AG09309 (cell line): ENCODE data around the gene MS4A15.

Experiments used
- DNase-seq: peaks from one replicate; pipeline ENCODE4 v3.0.0-alpha.2; 2010; ENCODE audit warnings: low read depth
- H3K4me3 ChIP-seq: 2 replicates; pipeline ENCODE4 v1.5.1; 2011; ENCODE audit warnings: mild to moderate bottlenecking, low read depth, low read length, moderate library complexity; ENCODE audit not compliant: control insufficient read depth
- TF ChIP-seq, protein P1 (sequence below): IDR thresholded peaks from 2 replicates; pipeline ENCODE4 v1.5.1; 2011; ENCODE audit warnings: mild to moderate bottlenecking, low read depth, low read length, inconsistent platforms; ENCODE audit not compliant: insufficient read depth, control insufficient read depth; ENCODE audit errors: missing control alignments

Gene MS4A15

DNA sequence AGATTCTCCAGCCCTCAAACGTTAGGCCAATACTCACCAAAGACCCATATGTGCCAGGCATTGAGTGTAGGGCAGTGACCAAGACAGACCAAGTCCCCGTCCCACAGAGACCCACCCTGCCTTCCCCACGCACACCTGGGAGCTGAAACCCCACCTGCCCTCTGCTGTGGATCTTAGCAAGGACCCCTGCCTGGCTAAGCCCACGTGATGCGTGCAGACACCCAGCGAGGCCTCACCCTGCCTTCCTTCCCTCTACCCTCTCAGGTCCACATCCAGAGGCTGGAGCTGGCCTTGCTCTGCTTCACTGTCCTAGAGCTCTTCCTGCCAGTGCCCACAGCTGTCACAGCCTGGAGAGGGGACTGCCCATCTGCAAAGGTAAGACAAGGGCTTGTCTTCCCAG, 38.6 kb downstream of the MS4A15 start:
- DNase-seq = no peak
- no peak overlapping the region for H3K4me3 ChIP-seq
- TF ChIP-seq, protein P1, sequence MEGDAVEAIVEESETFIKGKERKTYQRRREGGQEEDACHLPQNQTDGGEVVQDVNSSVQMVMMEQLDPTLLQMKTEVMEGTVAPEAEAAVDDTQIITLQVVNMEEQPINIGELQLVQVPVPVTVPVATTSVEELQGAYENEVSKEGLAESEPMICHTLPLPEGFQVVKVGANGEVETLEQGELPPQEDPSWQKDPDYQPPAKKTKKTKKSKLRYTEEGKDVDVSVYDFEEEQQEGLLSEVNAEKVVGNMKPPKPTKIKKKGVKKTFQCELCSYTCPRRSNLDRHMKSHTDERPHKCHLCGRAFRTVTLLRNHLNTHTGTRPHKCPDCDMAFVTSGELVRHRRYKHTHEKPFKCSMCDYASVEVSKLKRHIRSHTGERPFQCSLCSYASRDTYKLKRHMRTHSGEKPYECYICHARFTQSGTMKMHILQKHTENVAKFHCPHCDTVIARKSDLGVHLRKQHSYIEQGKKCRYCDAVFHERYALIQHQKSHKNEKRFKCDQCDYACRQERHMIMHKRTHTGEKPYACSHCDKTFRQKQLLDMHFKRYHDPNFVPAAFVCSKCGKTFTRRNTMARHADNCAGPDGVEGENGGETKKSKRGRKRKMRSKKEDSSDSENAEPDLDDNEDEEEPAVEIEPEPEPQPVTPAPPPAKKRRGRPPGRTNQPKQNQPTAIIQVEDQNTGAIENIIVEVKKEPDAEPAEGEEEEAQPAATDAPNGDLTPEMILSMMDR = no peak

DNA sequence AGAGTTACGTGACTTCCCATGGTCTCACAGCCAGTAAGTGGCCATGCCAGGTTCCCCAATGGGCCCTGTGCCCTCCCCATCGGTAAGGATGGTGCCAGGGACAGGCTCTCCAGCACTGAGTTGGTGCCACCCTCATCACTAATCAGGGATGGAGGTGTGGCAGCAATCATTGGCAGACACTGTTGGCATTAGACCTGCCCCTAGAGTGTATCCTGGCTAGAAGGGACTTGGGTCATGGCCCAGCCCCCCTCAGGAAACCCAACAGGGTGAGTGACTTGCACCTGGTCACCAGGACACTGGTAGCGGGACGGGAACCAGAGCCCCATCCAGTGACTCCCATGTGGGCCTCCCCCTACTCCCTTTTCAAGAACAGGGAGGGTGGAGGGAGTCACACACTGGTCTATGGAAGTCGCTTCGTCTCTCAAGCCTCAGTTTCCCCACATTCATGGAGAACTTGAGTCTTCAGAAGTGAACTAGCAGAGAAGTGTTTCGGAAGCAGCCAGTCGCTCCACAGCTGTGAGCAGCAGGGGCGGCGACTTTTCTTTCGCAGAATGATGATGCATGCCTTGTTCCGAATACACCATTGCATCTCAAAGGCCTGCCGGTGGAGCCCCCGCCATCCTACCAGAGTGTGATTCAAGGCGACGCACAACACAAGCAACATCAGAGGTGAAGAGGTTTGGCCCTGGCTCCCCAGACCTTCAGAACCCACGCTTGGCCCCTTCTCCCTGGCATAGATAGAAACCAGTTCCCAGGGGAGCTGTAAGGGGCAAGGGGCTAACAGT, 41.4 kb downstream of the MS4A15 start:
- TF ChIP-seq, protein P1 = no peak
- no peak overlapping the region for H3K4me3 ChIP-seq
- DNase-seq = no peak

DNA sequence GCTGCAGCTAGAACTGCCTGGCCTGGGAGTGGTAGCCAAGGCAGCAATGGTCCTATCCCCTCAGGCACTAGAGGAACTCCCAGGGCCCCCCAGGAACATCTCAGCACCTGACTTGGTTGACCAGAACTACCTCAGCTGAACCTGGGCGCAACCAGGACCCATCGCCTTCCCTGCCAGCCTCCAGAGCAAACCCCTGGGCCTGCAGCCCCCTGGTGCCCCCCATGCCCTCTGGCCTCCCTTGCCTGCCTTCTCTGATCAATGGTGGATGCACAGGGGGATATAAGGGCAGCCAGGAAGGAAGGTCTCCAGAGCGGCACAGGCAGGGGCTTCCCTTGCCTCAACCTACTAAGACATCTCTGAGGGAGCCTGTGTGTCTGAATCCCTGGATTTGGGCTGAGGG, 42.0 kb downstream of the MS4A15 start:
- TF ChIP-seq, protein P1 = no peak
- no peak for DNase-seq
- H3K4me3 ChIP-seq = no peak overlapping the region

DNA sequence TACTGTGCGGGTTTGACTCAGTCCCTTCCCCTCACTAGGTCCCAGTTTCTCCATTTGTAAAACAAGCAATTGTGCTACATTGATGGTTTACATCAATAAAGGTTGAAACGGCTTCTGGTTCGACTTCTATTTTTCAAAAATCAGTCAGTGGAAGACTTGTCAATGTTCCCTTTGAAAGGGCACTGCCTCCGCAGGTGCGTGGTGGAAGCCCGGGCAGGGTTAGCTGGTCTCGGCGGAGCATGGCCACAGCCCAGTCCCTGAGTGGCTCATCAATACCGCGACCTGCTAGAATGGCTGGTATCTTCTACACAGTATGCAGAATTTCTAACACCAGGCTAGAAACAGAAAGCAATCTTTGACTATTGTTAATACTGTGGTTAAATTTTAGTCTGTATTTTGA, 44.5 kb downstream of the MS4A15 start:
- TF ChIP-seq, protein P1 = no peak
- no peak overlapping the region for H3K4me3 ChIP-seq
- DNase-seq = no peak

DNA sequence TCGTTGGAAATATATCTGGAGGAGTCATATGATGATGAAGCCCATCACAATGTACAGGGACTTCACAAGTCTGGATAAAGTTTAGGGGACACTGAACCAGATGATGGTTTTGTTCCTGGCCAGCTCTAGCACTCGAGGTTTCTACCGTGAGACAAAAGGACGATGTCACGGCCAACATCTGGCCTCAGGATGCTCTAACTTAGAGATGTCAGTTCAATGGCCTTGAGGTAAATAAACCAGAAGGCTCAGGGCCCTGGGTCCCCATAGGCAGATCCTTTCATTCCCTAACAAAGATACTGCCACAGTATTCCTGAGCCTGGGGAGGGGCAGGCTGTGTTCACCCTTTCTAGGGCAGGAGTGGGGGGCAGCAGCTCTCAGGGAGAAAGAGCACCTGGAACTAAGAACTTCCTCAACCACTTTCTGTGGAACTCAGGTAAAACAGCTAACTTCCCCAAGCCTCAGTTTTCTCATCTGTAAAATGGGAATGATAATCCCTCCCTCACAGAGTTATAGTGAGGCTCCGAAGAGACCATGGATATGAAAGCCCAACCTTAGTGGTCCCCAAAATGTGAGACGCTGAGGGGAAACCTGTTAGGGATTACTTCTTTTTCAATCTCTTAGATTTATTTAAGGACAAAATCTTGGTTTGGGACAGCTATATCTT, 46.7 kb downstream of the MS4A15 start:
- H3K4me3 ChIP-seq = no peak overlapping the region
- TF ChIP-seq, protein P1 = no peak
- no peak for DNase-seq

DNA sequence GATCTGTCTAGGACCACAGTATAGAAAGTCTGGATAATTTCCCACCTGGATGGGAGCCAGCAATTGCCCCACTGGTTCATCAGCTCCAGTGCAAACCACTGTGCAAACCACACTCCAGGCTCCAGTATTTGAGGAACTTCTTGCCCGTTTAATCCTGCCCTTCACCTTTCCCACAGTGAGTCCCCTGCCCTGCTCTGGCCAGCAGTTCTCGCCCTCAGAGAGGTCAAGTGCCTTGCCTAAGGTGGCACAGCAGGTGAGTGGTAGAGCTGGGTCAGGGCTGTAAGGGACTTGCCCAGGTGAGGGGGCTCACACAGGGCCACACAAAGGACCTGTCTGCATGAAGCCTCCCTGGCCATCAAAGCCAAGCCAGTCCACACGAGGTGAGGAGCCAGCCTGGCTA, 52.6 kb downstream of the MS4A15 start:
- TF ChIP-seq, protein P1 = no peak
- H3K4me3 ChIP-seq = no peak overlapping the region
- DNase-seq = no peak
